Effector memory CD8-positive, alpha-beta T cell (primary cell): ENCODE results near the gene RPS16.
A peak's percentile ranks its signal among the peaks of the same experiment; 100 is the strongest.

Experiments used
- ATAC-seq: fragments of 150-1000 bp; cut with Tn5 transposase; replicated peaks from 2 replicates; pipeline ENCODE4 v1.10.0; 2021; ENCODE audit warnings: mild to moderate bottlenecking, moderate library complexity
- DNase-seq, 3 experiments: peaks; one replicate each; pipeline ENCODE4 v3.0.0; 2021
- H3K27ac Mint-ChIP-seq, 2 donors: one replicate each; pipeline ENCODE4 v1.8.0; 2022; ENCODE audit warnings: mild to moderate bottlenecking in 2 of 2, mixed read lengths in 2 of 2, moderate library complexity in 2 of 2
- H3K27me3 Mint-ChIP-seq, 2 donors: one replicate each; pipeline ENCODE4 v1.8.0; 2022; ENCODE audit warnings: mixed read lengths in 2 of 2
- H3K36me3 Mint-ChIP-seq: one replicate; pipeline ENCODE4 v1.8.0; 2022; ENCODE audit warnings: mild to moderate bottlenecking, moderate library complexity, mixed read lengths; ENCODE audit not compliant: insufficient read depth
- H3K4me1 Mint-ChIP-seq, 2 donors: one replicate each; pipeline ENCODE4 v1.8.0; 2022; ENCODE audit warnings: low read depth in 2 of 2, mixed read lengths in 2 of 2
- H3K4me3 Mint-ChIP-seq, 2 donors: one replicate each; pipeline ENCODE4 v1.8.0; 2022; ENCODE audit warnings: mild to moderate bottlenecking in 2 of 2, mixed read lengths in 2 of 2, moderate library complexity in 2 of 2
- H3K9me3 Mint-ChIP-seq, 2 donors: one replicate each; pipeline ENCODE4 v1.8.0; 2022; ENCODE audit warnings: mixed read lengths in 2 of 2

RPS16 gene

DNA sequence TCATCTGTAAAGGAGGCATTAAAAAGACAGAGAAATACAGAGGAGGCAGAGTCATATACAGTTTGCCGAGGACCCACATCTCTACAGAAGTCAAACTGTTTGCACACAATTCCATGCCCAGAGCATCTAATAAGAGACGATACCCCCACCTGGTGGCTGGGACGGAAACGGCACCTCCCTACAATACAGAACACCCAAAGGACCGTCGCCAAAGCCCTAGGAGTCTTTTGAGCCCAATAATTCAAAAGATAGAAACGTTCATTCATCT, 24.0 kb downstream of the RPS16 start:
- peaks cover 0 to 1% of the 10 kb centered on the region in 2 donors for H3K9me3 Mint-ChIP-seq
- peaks cover 47 to 58% of the 10 kb centered on the region in 2 donors for H3K4me1 Mint-ChIP-seq
- peaks cover 86% of the 10 kb centered on the region for H3K36me3 Mint-ChIP-seq
- peak; percentile 41 for ATAC-seq
- peak; percentile 89 to 95 (median 94) for DNase-seq
- peak overlapping the region; percentile 87 to 99 for H3K4me3 Mint-ChIP-seq
- H3K27me3 Mint-ChIP-seq: peaks cover 0 to 18% of the 10 kb centered on the region in 2 donors
- H3K27ac Mint-ChIP-seq: peak overlapping the region; percentile 100

DNA sequence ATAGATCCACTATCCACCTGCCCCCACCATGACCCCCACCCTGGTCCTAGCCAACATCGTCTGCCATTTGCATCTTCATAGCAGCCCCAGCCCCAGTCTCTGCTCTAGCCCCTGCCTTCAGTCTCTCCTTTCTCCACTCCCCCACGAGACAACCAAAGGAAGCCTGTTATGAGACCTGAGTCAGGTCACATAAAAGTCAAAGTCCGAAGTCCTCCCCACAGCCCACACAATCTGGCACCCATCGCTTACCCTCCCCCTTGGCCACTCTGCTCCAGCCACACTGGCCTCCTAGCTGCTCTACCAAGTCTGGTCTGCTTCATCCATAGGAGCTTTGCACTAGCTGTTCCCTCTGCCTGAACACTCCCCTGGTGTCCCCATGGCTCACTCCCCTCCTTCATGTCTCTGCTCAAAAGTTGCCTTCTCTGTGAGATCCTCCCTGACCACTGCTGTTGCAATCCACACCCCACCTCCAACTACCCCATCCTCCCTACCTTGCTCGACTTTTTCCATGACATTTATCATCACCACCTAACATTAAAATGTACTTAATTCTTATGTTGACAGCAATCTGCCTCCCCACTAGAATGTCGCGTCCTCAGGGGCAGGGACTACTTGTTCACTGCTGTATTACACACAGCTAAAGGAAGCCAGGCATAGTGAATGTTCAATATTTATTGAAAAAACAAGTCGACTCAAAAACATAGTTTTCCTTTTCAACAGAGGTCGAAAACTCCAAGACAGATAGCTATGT, 24.5 kb downstream of the RPS16 start:
- H3K36me3 Mint-ChIP-seq: peaks cover 91% of the 10 kb centered on the region
- ATAC-seq: no peak
- H3K9me3 Mint-ChIP-seq: peaks cover 0 to 1% of the 10 kb centered on the region in 2 donors
- peak overlapping the region; percentile 100 for H3K27ac Mint-ChIP-seq
- peak overlapping the region; percentile 87 to 99 for H3K4me3 Mint-ChIP-seq
- peak in 2 of 3 experiments; percentile 32 to 46 for DNase-seq
- peaks cover 0 to 18% of the 10 kb centered on the region in 2 donors for H3K27me3 Mint-ChIP-seq
- peaks cover 49 to 60% of the 10 kb centered on the region in 2 donors for H3K4me1 Mint-ChIP-seq

DNA sequence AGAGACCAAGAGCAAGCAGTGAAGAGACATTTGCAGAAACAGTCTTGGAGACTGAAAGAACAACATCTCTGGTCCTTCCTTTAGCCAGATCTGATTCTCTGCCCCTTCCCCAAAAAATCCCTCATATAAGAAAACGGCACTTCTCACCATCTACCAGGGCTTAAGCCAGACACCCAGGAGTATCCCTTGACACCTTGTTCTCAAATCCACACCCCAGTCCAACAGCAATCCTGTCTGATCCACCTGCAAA, 25.0 kb downstream of the RPS16 start:
- peak overlapping the region; percentile 87 to 99 for H3K4me3 Mint-ChIP-seq
- H3K4me1 Mint-ChIP-seq: peaks cover 52 to 62% of the 10 kb centered on the region in 2 donors
- DNase-seq: no peak
- H3K9me3 Mint-ChIP-seq: peaks cover 0 to 1% of the 10 kb centered on the region in 2 donors
- H3K27ac Mint-ChIP-seq: peak overlapping the region; percentile 100
- H3K36me3 Mint-ChIP-seq: peaks cover 91% of the 10 kb centered on the region
- peaks cover 0 to 18% of the 10 kb centered on the region in 2 donors for H3K27me3 Mint-ChIP-seq
- no peak for ATAC-seq

DNA sequence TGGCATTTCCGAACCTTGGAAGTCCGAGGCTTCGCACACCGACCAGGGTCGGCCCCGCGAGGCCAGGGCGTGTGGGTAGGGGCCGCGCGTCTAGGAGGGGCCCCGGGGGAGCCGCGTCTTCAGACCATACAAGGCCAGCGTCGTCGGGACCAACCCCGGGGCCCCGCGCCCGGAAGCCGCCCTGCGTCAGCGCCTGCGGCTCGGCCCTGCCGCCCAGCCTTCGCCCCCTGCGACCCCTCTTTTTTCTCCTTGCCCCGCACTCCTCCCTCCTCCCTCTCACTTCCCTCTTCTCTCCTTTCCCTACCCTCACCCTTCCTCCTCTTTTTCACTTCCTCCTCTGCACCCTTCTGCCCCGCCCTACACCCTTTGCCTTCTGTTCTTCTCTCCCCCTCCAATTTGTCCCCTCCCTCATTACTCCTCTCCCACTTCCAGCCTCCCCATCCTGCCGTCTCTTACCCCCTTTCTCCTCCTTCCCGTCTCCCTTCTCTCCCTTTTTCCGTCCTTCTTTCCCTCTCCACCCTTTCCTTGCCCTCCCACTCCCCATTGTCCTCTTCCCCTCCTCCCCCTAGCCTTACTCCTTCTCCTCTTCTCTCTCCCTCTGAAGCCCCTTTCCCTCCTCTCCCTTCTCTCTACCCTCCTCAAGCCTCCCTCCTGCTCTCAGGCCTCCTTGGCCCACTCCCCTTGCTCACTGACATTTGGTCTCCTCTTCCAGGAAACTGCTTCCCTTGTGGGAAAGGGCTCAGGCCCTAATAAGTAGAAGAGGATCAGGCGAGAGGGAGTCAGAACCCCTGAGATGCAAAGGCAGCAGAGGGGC, 25.5 kb downstream of the RPS16 start:
- peak overlapping the region; percentile 87 to 99 for H3K4me3 Mint-ChIP-seq
- H3K27me3 Mint-ChIP-seq: peaks cover 0 to 18% of the 10 kb centered on the region in 2 donors
- H3K4me1 Mint-ChIP-seq: peaks cover 54 to 62% of the 10 kb centered on the region in 2 donors
- ATAC-seq (peak; percentile 27), DNase-seq (peak; percentile 71 to 77 (median 74))
- H3K36me3 Mint-ChIP-seq: peaks cover 90% of the 10 kb centered on the region
- peaks cover 0 to 1% of the 10 kb centered on the region in 2 donors for H3K9me3 Mint-ChIP-seq
- H3K27ac Mint-ChIP-seq: peak overlapping the region; percentile 100

DNA sequence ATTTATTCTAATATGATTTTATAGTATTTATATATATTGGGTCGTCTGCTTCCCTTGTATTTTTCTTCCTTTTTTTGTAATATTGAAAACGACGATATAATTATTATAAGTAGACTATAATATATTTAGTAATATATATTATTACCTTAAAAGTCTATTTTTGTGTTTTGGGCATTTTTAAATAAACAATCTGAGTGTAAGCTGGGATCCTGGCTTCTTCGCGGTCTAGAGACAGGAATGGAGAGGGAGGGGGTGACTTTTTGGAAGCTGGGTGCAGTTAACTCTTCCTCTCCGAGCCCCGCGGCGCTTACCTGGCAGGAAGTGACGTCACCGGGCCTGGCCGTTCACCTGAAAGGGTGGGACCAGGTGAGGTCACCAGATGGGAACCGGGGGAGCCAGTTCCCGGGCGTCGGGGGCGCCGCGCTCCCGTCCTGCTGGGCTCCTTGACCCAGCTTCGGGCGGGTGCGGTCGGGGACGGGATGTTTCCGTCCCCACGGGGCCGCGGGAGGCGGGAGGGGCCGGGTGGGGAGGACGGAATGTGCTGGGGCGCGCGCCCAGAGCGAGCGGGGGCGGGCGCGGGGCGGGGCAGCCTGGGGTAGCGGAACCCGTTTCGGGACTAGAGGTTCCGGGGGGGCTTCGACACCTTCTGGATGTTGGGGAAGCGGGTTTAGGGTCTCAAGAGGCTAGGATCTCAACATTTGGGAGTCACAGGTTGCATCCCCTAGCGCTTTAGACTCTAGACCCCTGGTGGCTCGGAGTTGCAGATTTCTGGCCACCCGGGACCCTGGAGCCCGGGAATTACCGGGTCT, 26.3 kb downstream of the RPS16 start:
- DNase-seq (peak; percentile 78 to 84 (median 82)), ATAC-seq (peak; percentile 8)
- peak overlapping the region; percentile 100 for H3K27ac Mint-ChIP-seq
- H3K27me3 Mint-ChIP-seq: peaks cover 0 to 18% of the 10 kb centered on the region in 2 donors
- peak overlapping the region; percentile 87 to 99 for H3K4me3 Mint-ChIP-seq
- peaks cover 53 to 59% of the 10 kb centered on the region in 2 donors for H3K4me1 Mint-ChIP-seq
- H3K9me3 Mint-ChIP-seq: peaks cover 0 to 1% of the 10 kb centered on the region in 2 donors
- peaks cover 94% of the 10 kb centered on the region for H3K36me3 Mint-ChIP-seq

DNA sequence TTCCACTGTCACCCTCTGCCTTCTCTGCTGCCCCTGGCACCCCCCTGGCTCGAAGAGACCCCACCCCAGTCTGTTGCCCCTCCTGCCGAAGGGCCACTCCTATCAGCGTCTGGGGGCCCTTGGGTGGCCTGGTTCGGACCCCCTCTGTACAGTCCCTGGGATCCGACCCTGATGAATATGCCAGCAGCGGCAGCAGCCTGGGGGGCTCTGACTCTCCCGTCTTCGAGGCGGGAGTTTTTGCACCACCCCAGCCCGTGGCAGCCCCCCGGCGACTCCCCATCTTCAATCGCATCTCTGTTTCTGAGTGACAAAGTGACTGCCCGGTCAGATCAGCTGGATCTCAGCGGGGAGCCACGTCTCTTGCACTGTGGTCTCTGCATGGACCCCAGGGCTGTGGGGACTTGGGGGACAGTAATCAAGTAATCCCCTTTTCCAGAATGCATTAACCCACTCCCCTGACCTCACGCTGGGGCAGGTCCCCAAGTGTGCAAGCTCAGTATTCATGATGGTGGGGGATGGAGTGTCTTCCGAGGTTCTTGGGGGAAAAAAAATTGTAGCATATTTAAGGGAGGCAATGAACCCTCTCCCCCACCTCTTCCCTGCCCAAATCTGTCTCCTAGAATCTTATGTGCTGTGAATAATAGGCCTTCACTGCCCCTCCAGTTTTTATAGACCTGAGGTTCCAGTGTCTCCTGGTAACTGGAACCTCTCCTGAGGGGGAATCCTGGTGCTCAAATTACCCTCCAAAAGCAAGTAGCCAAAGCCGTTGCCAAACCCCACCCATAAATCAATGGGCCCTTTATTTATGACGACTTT, 27.1 kb downstream of the RPS16 start:
- ATAC-seq: no peak
- Mint-ChIP-seq H3K27ac (peak overlapping the region; percentile 100), H3K4me1 (peaks cover 49 to 55% of the 10 kb centered on the region in 2 donors), H3K36me3 (peaks cover 96% of the 10 kb centered on the region), H3K27me3 (peaks cover 0 to 18% of the 10 kb centered on the region in 2 donors), H3K9me3 (peaks cover 0 to 1% of the 10 kb centered on the region in 2 donors), H3K4me3 (peak overlapping the region; percentile 87 to 99)
- peak; percentile 48 to 60 (median 52) for DNase-seq

DNA sequence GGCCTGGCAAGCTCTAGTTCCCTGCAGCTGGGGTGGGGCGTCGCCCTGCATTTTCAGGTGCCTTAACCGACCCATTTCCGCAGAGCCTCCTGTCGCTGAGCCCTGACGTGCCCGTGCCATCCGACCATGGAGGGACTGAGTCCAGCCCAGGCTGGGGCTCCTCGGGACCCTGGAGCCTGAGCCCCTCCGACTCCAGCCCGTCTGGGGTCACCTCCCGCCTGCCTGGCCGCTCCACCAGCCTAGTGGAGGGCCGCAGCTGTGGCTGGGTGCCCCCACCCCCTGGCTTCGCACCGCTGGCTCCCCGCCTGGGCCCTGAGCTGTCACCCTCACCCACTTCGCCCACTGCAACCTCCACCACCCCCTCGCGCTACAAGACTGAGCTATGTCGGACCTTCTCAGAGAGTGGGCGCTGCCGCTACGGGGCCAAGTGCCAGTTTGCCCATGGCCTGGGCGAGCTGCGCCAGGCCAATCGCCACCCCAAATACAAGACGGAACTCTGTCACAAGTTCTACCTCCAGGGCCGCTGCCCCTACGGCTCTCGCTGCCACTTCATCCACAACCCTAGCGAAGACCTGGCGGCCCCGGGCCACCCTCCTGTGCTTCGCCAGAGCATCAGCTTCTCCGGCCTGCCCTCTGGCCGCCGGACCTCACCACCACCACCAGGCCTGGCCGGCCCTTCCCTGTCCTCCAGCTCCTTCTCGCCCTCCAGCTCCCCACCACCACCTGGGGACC, 27.9 kb downstream of the RPS16 start:
- peak overlapping the region; percentile 100 for H3K27ac Mint-ChIP-seq
- H3K36me3 Mint-ChIP-seq: peaks cover 99% of the 10 kb centered on the region
- DNase-seq (peak; percentile 62 to 69 (median 62)), ATAC-seq (no peak)
- H3K27me3 Mint-ChIP-seq: peaks cover 0 to 18% of the 10 kb centered on the region in 2 donors
- peak overlapping the region; percentile 87 to 99 for H3K4me3 Mint-ChIP-seq
- peaks cover 0 to 1% of the 10 kb centered on the region in 2 donors for H3K9me3 Mint-ChIP-seq
- H3K4me1 Mint-ChIP-seq: peaks cover 53% of the 10 kb centered on the region in 2 donors

DNA sequence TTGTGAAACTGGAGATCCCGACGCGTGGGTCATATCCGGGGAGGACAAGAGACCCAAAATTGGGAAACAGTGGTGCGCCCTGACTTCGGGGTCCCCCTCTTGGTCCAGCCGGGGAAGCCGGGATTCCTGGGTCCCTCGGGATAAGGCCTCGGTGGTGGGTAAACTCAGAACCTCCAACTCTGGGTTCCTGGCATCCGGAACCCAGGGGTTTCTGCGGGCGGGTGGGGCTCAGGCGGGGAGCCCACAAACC, 28.4 kb downstream of the RPS16 start:
- Mint-ChIP-seq H3K4me3 (peak overlapping the region; percentile 87 to 99), H3K27ac (peak overlapping the region; percentile 100), H3K9me3 (peaks cover 0 to 1% of the 10 kb centered on the region in 2 donors), H3K27me3 (peaks cover 0 to 18% of the 10 kb centered on the region in 2 donors), H3K36me3 (peaks cover 99% of the 10 kb centered on the region), H3K4me1 (peaks cover 55% of the 10 kb centered on the region in 2 donors)
- no peak for DNase-seq
- no peak for ATAC-seq

DNA sequence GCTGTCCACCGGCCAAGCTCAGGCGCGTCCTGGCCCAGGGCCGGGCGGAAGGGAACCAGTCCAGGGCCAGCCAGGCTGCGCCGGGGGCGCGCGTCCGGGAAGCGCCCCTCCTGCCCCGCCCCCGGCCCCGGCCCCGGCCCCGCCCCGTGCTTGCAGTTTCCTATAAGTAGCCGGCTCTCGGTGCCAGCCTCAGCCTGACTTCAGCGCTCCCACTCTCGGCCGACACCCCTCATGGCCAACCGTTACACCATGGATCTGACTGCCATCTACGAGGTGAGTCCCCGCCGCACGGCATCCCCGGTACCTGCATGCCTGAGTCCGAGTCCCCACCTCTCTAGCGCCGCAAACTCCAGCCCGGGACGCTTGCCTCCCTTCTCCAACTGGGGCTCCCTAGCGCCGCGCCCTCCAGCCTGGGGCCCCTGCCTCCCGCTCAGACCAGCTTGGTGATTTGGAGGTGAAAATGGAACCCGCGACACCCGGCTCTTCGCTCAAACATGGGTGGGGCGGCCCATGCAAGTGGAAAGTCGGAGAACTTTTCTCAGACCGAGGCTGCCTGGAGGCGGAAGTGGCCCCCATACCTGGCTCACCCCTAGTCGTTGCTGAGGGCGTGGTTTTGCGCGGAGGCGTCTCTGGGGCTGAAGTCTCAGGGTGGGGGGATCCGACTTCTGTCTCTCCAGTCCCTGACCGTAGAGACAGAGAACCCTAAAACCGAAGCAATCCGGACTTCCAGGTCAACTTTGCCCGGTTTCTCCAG, 28.9 kb downstream of the RPS16 start, which contains the start of gene ZFP36:
Gene ZFP36, plus strand, starts transcription at position 192 of the 754 bp plus-strand sequence. Its CDS starts 58 bp downstream, at position 250.
- H3K36me3 Mint-ChIP-seq: peaks cover 99% of the 10 kb centered on the region
- peak; percentile 11 for ATAC-seq
- peak within 1 kb of the TSS; percentile 87 to 99 for H3K4me3 Mint-ChIP-seq
- H3K9me3 Mint-ChIP-seq: no peaks in the 10 kb centered on the region
- peak; percentile 85 to 88 (median 85) for DNase-seq
- peak within 1 kb of the TSS; percentile 100 for H3K27ac Mint-ChIP-seq
- H3K27me3 Mint-ChIP-seq: peaks cover 0 to 13% of the 10 kb centered on the region in 2 donors
- peaks cover 54 to 56% of the 10 kb centered on the region in 2 donors for H3K4me1 Mint-ChIP-seq

DNA sequence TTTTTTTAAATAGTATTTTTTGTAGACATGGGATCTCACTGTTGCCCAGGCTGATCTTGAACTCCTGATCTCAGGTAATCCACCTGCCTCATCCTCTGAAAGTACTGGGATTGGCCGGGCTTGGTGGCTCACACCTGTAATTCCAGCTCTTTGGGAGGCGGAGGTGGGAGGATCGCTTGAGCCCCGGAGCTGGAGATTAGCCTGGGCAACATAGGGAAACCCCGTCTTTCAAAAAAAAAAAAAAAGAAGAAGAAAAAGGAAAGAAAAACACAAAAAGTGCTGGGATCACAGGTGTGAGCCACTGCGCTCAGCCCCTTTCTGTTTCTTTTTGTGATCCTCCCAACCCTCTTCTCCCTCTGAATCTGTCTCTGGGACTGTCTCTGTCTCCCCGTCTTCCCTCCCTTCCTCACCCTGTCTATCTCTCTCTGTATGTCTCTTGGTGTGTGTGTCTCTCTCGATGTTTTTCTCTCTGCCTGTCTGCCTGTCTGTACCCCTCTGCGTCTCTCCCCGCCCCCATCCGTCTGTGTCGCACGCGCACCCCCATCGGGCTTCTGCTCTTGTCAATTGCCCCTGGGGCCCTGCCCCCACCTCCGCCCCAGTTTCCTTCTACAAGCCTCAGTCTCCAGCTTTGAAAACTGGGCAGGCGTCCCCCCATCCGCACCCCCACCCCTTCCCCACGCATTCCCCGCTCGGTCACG, 29.6 kb downstream of the RPS16 start:
- peaks cover 56% of the 10 kb centered on the region in 2 donors for H3K4me1 Mint-ChIP-seq
- peak overlapping the region; percentile 87 to 99 for H3K4me3 Mint-ChIP-seq
- peaks cover 0 to 12% of the 10 kb centered on the region in 2 donors for H3K27me3 Mint-ChIP-seq
- ATAC-seq (peak; percentile 3), DNase-seq (peak; percentile 78 to 84 (median 83))
- H3K36me3 Mint-ChIP-seq: peaks cover 99% of the 10 kb centered on the region
- peak overlapping the region; percentile 100 for H3K27ac Mint-ChIP-seq
- H3K9me3 Mint-ChIP-seq: no peaks in the 10 kb centered on the region

DNA sequence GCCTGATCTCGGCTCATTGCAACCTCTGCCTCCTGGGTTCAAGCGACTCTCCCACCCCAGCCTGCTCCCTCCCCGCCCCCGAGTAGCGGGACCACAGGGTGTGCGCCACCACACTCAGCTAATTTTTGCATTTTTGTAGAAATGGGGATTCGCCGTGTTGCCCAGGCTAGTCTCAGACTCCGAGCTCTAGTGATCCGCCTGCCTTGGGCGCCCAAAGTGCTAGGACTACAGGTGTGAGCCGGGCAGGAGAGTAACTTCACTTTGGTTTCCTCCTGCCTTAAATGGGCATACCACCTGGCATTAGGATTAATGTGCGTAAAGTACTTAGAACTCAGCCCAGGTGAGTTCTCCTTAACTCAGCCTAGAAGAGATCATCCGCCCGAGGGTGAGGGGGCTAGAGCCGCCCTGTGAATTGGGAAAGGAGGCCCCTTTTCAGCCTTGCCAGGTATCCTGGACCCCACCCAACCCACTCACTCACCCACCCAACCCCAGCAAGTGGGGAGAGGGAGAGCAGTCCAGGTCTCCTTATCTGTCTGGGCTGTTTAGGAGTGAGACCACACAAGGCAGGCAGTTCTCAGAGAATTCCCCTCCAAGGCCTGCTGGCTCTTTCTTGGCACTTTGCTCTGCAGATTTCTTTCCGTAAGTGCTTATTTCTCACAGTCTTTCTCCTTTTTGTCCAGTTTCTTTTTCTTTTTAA, 30.3 kb downstream of the RPS16 start:
- DNase-seq (no peak), ATAC-seq (no peak)
- H3K36me3 Mint-ChIP-seq: peaks cover 96% of the 10 kb centered on the region
- peaks cover 53 to 55% of the 10 kb centered on the region in 2 donors for H3K4me1 Mint-ChIP-seq
- peak overlapping the region; percentile 100 for H3K27ac Mint-ChIP-seq
- no peaks in the 10 kb centered on the region for H3K9me3 Mint-ChIP-seq
- H3K27me3 Mint-ChIP-seq: peaks cover 0 to 12% of the 10 kb centered on the region in 2 donors
- peak overlapping the region; percentile 87 to 99 for H3K4me3 Mint-ChIP-seq
